ENCODE results near the gene CRHR1. TPM values are rescaled to one million over a fixed set of nuclear protein-coding genes. Genes with fewer than 3 reads are reported as not detected.

The CRHR1 gene
- total and polyA plus RNA-seq, 4 donors: 1.9 to 10.4 (median 5.6) TPM

DNA sequence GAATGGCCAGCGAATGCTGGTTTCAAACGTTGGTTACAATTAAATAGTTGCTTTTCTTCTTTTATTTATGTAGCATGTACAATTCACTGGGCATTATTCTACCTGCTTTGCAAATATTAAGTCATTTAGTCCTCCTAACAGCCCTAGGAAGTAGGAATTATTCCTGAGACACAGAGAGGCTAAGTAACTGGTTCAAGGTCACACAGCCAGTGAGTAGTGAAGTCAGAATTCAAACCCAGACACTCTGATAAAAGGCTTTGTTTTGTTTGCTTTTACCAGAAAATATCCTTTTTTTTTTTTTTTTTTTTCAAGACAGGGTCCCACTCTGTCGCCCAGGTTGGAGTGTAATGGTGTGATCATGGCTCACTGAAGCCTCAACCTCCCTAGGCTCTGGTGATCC, 2.2 kb downstream of the CRHR1 start:
- no peaks in the 10 kb centered on the region for H3K36me3 ChIP-seq (ENCODE audit: control insufficient read depth, insufficient read depth, low read length)
- H3K27me3 ChIP-seq (ENCODE audit: control insufficient read depth, insufficient read depth, low read length): peaks cover 41% of the 10 kb centered on the region
- no peaks in the 10 kb centered on the region for H3K9me3 ChIP-seq (ENCODE audit: control insufficient read depth, insufficient read depth, low read length)
- no CpG with 5 or more reads among the region's 3 CpGs for WGBS (ENCODE audit: insufficient coverage)
- no peak overlapping the region for H3K27ac ChIP-seq (ENCODE audit: low read depth, low read length)
- no peak for DNase-seq (ENCODE audit: low read depth in 4 of 6, low spot score in 6 of 6)
- H3K4me3 ChIP-seq (ENCODE audit: low read depth, low read length): no peak overlapping the region
- H3K4me1 ChIP-seq (ENCODE audit: control insufficient read depth, insufficient read depth, low read length): peaks cover 31% of the 10 kb centered on the region

DNA sequence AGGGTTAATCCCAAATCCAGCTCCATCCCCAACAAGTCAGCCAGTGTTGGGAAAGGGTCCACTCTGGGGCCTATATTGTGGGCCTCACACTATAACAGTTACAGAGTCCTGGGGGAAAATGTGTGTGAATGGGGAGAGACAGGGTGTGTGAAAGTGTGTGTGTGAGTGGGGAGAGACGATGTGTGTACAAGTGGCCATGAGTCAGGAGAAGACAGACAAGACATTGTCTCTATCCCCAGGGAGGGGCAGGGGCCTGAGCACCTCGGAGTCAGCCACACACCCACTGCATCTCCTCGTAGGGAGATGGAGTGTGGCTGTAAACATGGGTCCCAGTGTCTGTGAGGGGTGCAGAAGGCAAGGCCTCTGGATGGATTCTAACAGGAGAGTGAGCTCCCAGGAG, 2.9 kb downstream of the CRHR1 start:
- Histone ChIP-seq H3K9me3 (ENCODE audit: control insufficient read depth, insufficient read depth, low read length) (no peaks in the 10 kb centered on the region), H3K4me3 (ENCODE audit: low read depth, low read length) (no peak overlapping the region), H3K4me1 (ENCODE audit: control insufficient read depth, insufficient read depth, low read length) (peaks cover 34% of the 10 kb centered on the region), H3K27me3 (ENCODE audit: control insufficient read depth, insufficient read depth, low read length) (peaks cover 41% of the 10 kb centered on the region), H3K27ac (ENCODE audit: low read depth, low read length) (no peak overlapping the region), H3K36me3 (ENCODE audit: control insufficient read depth, insufficient read depth, low read length) (peaks cover 4% of the 10 kb centered on the region)
- WGBS (ENCODE audit: insufficient coverage): 40% methylated on average over 2 of the region's 3 CpGs
- DNase-seq (ENCODE audit: low read depth in 4 of 6, low spot score in 6 of 6): no peak

DNA sequence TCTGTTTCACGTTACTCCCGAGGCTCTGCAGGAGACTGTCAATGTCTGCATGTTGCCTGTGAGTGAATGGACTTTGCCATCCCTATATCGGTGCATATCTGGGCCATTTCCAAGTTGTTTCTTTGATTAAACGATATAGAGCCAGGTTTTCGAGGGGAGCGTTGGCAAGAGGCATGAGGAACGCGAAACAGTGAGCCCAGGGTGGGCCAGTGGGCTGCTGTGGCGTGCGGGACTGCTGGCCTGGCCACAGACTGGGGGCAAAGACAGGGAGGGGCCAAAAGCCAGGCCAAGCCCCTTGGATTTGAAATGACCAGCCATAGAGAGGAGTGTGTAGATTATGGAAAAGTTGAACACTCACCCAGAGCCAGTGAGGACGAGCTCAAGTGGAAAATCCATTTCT, 3.5 kb downstream of the CRHR1 start:
- H3K27me3 ChIP-seq (ENCODE audit: control insufficient read depth, insufficient read depth, low read length): peaks cover 38% of the 10 kb centered on the region
- WGBS (ENCODE audit: insufficient coverage): 47% methylated on average over 10 of the region's 11 CpGs
- peaks cover 4% of the 10 kb centered on the region for H3K36me3 ChIP-seq (ENCODE audit: control insufficient read depth, insufficient read depth, low read length)
- peak in 1 of 6 donors; percentile 37 for DNase-seq (ENCODE audit: low read depth in 4 of 6, low spot score in 6 of 6)
- H3K4me3 ChIP-seq (ENCODE audit: low read depth, low read length): no peak overlapping the region
- H3K9me3 ChIP-seq (ENCODE audit: control insufficient read depth, insufficient read depth, low read length): no peaks in the 10 kb centered on the region
- peaks cover 34% of the 10 kb centered on the region for H3K4me1 ChIP-seq (ENCODE audit: control insufficient read depth, insufficient read depth, low read length)
- H3K27ac ChIP-seq (ENCODE audit: low read depth, low read length): no peak overlapping the region

DNA sequence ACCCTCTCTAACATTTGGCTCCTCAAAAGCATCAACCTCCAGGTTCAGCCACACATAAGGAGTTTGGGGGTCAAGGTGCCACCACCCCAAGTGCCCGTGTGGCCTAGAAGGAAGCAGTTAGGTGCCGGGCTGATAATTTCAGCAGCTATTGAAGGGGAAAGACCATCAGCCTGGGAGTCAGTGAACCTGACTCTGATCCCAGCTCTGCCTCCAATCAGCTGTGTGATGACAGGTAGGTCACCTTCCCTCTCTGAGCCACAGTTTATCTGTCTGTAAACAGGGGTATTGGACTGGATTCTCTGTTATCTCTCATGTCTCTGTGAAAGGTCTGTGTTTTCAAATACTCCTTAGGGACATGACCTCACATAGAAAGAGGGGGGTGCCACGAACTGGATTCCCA, 3.9 kb downstream of the CRHR1 start:
- H3K36me3 ChIP-seq (ENCODE audit: control insufficient read depth, insufficient read depth, low read length): peaks cover 4% of the 10 kb centered on the region
- H3K27me3 ChIP-seq (ENCODE audit: control insufficient read depth, insufficient read depth, low read length): peaks cover 34% of the 10 kb centered on the region
- WGBS (ENCODE audit: insufficient coverage): 94% methylated on average over 2 of the region's 3 CpGs
- H3K9me3 ChIP-seq (ENCODE audit: control insufficient read depth, insufficient read depth, low read length): no peaks in the 10 kb centered on the region
- DNase-seq (ENCODE audit: low read depth in 4 of 6, low spot score in 6 of 6): no peak
- H3K4me3 ChIP-seq (ENCODE audit: low read depth, low read length): no peak overlapping the region
- H3K4me1 ChIP-seq (ENCODE audit: control insufficient read depth, insufficient read depth, low read length): peaks cover 30% of the 10 kb centered on the region
- no peak overlapping the region for H3K27ac ChIP-seq (ENCODE audit: low read depth, low read length)

GRCh38 chr17:45789874-45790273, 5.8 kb downstream of the CRHR1 start:
- Histone ChIP-seq H3K4me3 (ENCODE audit: low read depth, low read length) (no peak overlapping the region), H3K36me3 (ENCODE audit: control insufficient read depth, insufficient read depth, low read length) (peaks cover 4% of the 10 kb centered on the region), H3K27ac (ENCODE audit: low read depth, low read length) (no peak overlapping the region), H3K4me1 (ENCODE audit: control insufficient read depth, insufficient read depth, low read length) (peaks cover 18% of the 10 kb centered on the region), H3K9me3 (ENCODE audit: control insufficient read depth, insufficient read depth, low read length) (no peaks in the 10 kb centered on the region), H3K27me3 (ENCODE audit: control insufficient read depth, insufficient read depth, low read length) (peaks cover 22% of the 10 kb centered on the region)
- WGBS (ENCODE audit: insufficient coverage): 46% methylated on average over 2 of the region's 3 CpGs
- no peak for DNase-seq (ENCODE audit: low read depth in 4 of 6, low spot score in 6 of 6)

GRCh38 chr17:45790296-45790922, 6.3 kb downstream of the CRHR1 start:
- Histone ChIP-seq H3K4me3 (ENCODE audit: low read depth, low read length) (no peak overlapping the region), H3K4me1 (ENCODE audit: control insufficient read depth, insufficient read depth, low read length) (peaks cover 13% of the 10 kb centered on the region), H3K9me3 (ENCODE audit: control insufficient read depth, insufficient read depth, low read length) (no peaks in the 10 kb centered on the region), H3K27ac (ENCODE audit: low read depth, low read length) (no peak overlapping the region), H3K36me3 (ENCODE audit: control insufficient read depth, insufficient read depth, low read length) (peaks cover 4% of the 10 kb centered on the region), H3K27me3 (ENCODE audit: control insufficient read depth, insufficient read depth, low read length) (peaks cover 17% of the 10 kb centered on the region)
- peak in 2 of 6 donors; percentile 32 to 68 for DNase-seq (ENCODE audit: low read depth in 4 of 6, low spot score in 6 of 6)
- 42% methylated on average over 9 of the region's 11 CpGs for WGBS (ENCODE audit: insufficient coverage)

GRCh38 chr17:45791041-45791582, 7.0 kb downstream of the CRHR1 start:
- no peak overlapping the region for H3K4me3 ChIP-seq (ENCODE audit: low read depth, low read length)
- peaks cover 14% of the 10 kb centered on the region for H3K4me1 ChIP-seq (ENCODE audit: control insufficient read depth, insufficient read depth, low read length)
- H3K27ac ChIP-seq (ENCODE audit: low read depth, low read length): no peak overlapping the region
- no peaks in the 10 kb centered on the region for H3K9me3 ChIP-seq (ENCODE audit: control insufficient read depth, insufficient read depth, low read length)
- 48% methylated on average over 7 of the region's 8 CpGs for WGBS (ENCODE audit: insufficient coverage)
- peaks cover 4% of the 10 kb centered on the region for H3K36me3 ChIP-seq (ENCODE audit: control insufficient read depth, insufficient read depth, low read length)
- no peak for DNase-seq (ENCODE audit: low read depth in 4 of 6, low spot score in 6 of 6)
- peaks cover 10% of the 10 kb centered on the region for H3K27me3 ChIP-seq (ENCODE audit: control insufficient read depth, insufficient read depth, low read length)

DNA sequence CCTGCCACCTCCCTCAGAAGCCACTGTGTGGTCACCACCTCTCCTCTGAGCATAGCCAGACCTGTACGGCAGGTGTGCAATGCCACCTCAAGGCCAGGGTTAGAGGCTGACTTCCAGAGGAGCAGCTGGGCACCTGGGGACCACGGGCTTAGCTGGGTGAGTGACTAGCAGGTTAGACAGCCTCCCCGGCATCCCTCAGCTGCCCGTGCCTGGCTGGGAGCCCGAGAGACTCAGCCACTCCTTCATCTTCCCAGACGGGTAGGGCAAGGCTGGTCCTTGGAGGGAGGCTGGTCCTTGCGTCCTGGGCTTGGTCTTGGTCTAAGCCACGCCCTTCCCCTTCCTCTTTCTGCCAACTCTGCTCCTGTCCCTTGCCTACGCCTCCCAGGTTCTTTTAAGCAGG, 7.8 kb downstream of the CRHR1 start:
- Histone ChIP-seq H3K4me1 (ENCODE audit: control insufficient read depth, insufficient read depth, low read length) (peaks cover 17% of the 10 kb centered on the region), H3K9me3 (ENCODE audit: control insufficient read depth, insufficient read depth, low read length) (no peaks in the 10 kb centered on the region), H3K27ac (ENCODE audit: low read depth, low read length) (no peak overlapping the region), H3K4me3 (ENCODE audit: low read depth, low read length) (no peak overlapping the region), H3K36me3 (ENCODE audit: control insufficient read depth, insufficient read depth, low read length) (peaks cover 4% of the 10 kb centered on the region), H3K27me3 (ENCODE audit: control insufficient read depth, insufficient read depth, low read length) (peaks cover 6% of the 10 kb centered on the region)
- no peak for DNase-seq (ENCODE audit: low read depth in 4 of 6, low spot score in 6 of 6)
- 74% methylated on average over 9 of the region's 9 CpGs for WGBS (ENCODE audit: insufficient coverage)

DNA sequence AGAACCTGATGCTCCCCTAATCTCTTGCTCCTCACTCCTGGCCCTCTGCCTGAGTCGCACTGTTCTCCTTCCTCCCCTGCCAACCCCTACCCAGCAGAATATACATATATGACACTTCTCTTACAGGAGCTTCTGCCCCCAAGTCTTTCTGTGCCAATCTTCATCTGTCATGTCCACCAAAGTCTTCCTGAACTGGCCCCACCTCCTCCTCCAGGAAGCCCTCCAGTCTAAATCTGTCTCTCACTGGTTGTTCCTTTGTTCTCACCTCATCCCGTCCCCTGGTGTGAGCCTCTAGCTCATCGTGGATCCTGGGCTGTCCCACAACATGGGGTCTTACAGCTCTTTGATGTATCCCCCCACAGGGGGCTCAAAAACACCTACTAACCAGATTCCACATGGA, 8.3 kb downstream of the CRHR1 start:
- DNase-seq (ENCODE audit: low read depth in 4 of 6, low spot score in 6 of 6): no peak
- peaks cover 17% of the 10 kb centered on the region for H3K4me1 ChIP-seq (ENCODE audit: control insufficient read depth, insufficient read depth, low read length)
- H3K36me3 ChIP-seq (ENCODE audit: control insufficient read depth, insufficient read depth, low read length): peaks cover 4% of the 10 kb centered on the region
- 62% methylated on average over 3 of the region's 3 CpGs for WGBS (ENCODE audit: insufficient coverage)
- H3K27ac ChIP-seq (ENCODE audit: low read depth, low read length): no peak overlapping the region
- no peaks in the 10 kb centered on the region for H3K9me3 ChIP-seq (ENCODE audit: control insufficient read depth, insufficient read depth, low read length)
- H3K4me3 ChIP-seq (ENCODE audit: low read depth, low read length): no peak overlapping the region
- peaks cover 6% of the 10 kb centered on the region for H3K27me3 ChIP-seq (ENCODE audit: control insufficient read depth, insufficient read depth, low read length)
